ENCODE data around the gene ARHGEF38.

ARHGEF38 gene

GRCh38 chr4:105543346-105543745, 9.1 kb upstream of the ARHGEF38 start:
- Histone ChIP-seq H3K36me3 (ENCODE audit: control insufficient read depth in 2 of 2, insufficient read depth in 1 of 2, low read length in 2 of 2) (no peaks in the 10 kb centered on the region), H3K4me1 (ENCODE audit: control insufficient read depth, insufficient read depth, low read length) (peaks cover 2% of the 10 kb centered on the region; the same call in 1 of the 2 replicates), H3K4me3 (ENCODE audit: low read depth, low read length) (no peak overlapping the region), H3K9me3 (ENCODE audit: control insufficient read depth, insufficient read depth, low read depth, low read length) (no peaks in the 10 kb centered on the region), H3K27ac (ENCODE audit: extremely low read depth, low read depth, low read length) (no peak overlapping the region)
- ChIA-PET CTCF (no interaction called here), POLR2A (no interaction called here)
- TF ChIP-seq ZNF626 (tag by site-specific recombination; IDR thresholded peaks at IDR 0.05), result no peak

- H3K9me3 ChIP-seq (ENCODE audit: control insufficient read depth, insufficient read depth, low read depth, low read length), result no peaks in the 10 kb centered on the region
- no peak overlapping the region for H3K27ac ChIP-seq (ENCODE audit: extremely low read depth, low read depth, low read length)
- no peak for TF ChIP-seq ZBTB17 (tag by site-specific recombination; IDR thresholded peaks at IDR 0.05)
- no peak for TF ChIP-seq ZFP37 (tag by site-specific recombination; IDR thresholded peaks at IDR 0.05)
- TF ChIP-seq PATZ1 (tag by site-specific recombination; IDR thresholded peaks at IDR 0.05), result no peak
- TF ChIP-seq ZNF140 (tag by site-specific recombination; IDR thresholded peaks at IDR 0.05), result no peak
- no peak for TF ChIP-seq ZEB2 (tag by site-specific recombination; IDR thresholded peaks at IDR 0.05)
- ChIA-PET CTCF (no interaction called here), POLR2A (no interaction called here)
- no peak overlapping the region for H3K4me3 ChIP-seq (ENCODE audit: low read depth, low read length)
- H3K4me1 ChIP-seq (ENCODE audit: control insufficient read depth, insufficient read depth, low read length), result peaks cover 2% of the 10 kb centered on the region; the same call in 1 of the 2 replicates
- no peaks in the 10 kb centered on the region for H3K36me3 ChIP-seq (ENCODE audit: control insufficient read depth in 2 of 2, insufficient read depth in 1 of 2, low read length in 2 of 2)
Observed at GRCh38 chr4:105543881-105544280, 8.5 kb upstream of the ARHGEF38 start.

- Histone ChIP-seq H3K4me3 (ENCODE audit: low read depth, low read length) (no peak overlapping the region), H3K4me1 (ENCODE audit: control insufficient read depth, insufficient read depth, low read length) (peaks cover 2% of the 10 kb centered on the region; the same call in 1 of the 2 replicates), H3K36me3 (ENCODE audit: control insufficient read depth in 2 of 2, insufficient read depth in 1 of 2, low read length in 2 of 2) (no peaks in the 10 kb centered on the region), H3K27ac (ENCODE audit: extremely low read depth, low read depth, low read length) (no peak overlapping the region), H3K9me3 (ENCODE audit: control insufficient read depth, insufficient read depth, low read depth, low read length) (no peaks in the 10 kb centered on the region)
- TF ChIP-seq, protein P1, sequence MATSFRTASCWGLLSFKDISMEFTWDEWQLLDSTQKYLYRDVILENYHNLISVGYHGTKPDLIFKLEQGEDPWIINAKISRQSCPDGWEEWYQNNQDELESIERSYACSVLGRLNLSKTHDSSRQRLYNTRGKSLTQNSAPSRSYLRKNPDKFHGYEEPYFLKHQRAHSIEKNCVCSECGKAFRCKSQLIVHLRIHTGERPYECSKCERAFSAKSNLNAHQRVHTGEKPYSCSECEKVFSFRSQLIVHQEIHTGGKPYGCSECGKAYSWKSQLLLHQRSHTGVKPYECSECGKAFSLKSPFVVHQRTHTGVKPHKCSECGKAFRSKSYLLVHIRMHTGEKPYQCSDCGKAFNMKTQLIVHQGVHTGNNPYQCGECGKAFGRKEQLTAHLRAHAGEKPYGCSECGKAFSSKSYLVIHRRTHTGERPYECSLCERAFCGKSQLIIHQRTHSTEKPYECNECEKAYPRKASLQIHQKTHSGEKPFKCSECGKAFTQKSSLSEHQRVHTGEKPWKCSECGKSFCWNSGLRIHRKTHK (tag by site-specific recombination; IDR thresholded peaks at IDR 0.05), result no peak
- TF ChIP-seq, protein P2, sequence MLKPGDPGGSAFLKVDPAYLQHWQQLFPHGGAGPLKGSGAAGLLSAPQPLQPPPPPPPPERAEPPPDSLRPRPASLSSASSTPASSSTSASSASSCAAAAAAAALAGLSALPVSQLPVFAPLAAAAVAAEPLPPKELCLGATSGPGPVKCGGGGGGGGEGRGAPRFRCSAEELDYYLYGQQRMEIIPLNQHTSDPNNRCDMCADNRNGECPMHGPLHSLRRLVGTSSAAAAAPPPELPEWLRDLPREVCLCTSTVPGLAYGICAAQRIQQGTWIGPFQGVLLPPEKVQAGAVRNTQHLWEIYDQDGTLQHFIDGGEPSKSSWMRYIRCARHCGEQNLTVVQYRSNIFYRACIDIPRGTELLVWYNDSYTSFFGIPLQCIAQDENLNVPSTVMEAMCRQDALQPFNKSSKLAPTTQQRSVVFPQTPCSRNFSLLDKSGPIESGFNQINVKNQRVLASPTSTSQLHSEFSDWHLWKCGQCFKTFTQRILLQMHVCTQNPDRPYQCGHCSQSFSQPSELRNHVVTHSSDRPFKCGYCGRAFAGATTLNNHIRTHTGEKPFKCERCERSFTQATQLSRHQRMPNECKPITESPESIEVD (tag by site-specific recombination; IDR thresholded peaks at IDR 0.05), result 0 out of 2 replicates have a peak, but pooled peaks have one; percentile 26
- ChIA-PET CTCF (interaction anchor here (0.6 kb wide), 2 partner anchors 24 to 123 kb away, joined by 3 read pairs; no protein-coding TSS in a partner anchor), POLR2A (no interaction called here)
Observed at GRCh38 chr4:105544520-105545286, 7.7 kb upstream of the ARHGEF38 start.

DNA sequence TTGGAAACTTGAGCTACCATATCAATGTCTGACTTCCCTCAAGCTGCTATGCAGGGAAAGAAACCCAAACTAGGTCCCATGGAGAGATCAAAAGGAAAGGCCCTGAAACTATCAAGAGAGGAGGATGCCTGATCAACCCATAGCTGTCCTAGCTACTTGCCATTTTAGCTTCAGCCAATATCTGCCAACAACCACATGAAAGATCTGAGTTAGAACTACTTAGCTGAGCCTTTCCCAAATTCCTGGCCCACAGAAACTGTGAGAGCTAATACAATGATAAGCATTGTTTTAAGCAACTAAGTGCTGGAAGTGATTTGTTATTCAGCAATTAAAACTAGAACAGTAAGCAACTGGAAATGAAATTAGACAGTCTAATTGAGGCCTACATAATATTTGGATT, 6.3 kb upstream of the ARHGEF38 start:
- H3K27ac ChIP-seq (ENCODE audit: extremely low read depth, low read depth, low read length), result no peak overlapping the region
- H3K4me3 ChIP-seq (ENCODE audit: low read depth, low read length), result no peak overlapping the region
- no peaks in the 10 kb centered on the region for H3K36me3 ChIP-seq (ENCODE audit: control insufficient read depth in 2 of 2, insufficient read depth in 1 of 2, low read length in 2 of 2)
- no peaks in the 10 kb centered on the region for H3K9me3 ChIP-seq (ENCODE audit: control insufficient read depth, insufficient read depth, low read depth, low read length)
- peaks cover 2% of the 10 kb centered on the region; the same call in 1 of the 2 replicates for H3K4me1 ChIP-seq (ENCODE audit: control insufficient read depth, insufficient read depth, low read length)
- ChIA-PET POLR2A (no interaction called here), CTCF (interaction anchor here (0.7 kb wide), 1 partner anchor 1612 kb away, joined by 3 read pairs; no protein-coding TSS in a partner anchor)
- TF ChIP-seq ZNF791 (tag by site-specific recombination; IDR thresholded peaks at IDR 0.05), result no peak
- no peak for TF ChIP-seq ZNF398 (tag by site-specific recombination; IDR thresholded peaks at IDR 0.05)
- no peak for TF ChIP-seq ZNF548 (tag by site-specific recombination; IDR thresholded peaks at IDR 0.05)
- no peak for TF ChIP-seq ZNF837 (tag by site-specific recombination; IDR thresholded peaks at IDR 0.05)
- no peak for TF ChIP-seq PRDM10 (tag by site-specific recombination; IDR thresholded peaks at IDR 0.05)
- TF ChIP-seq WT1 (tag by site-specific recombination; IDR thresholded peaks at IDR 0.05), result no peak
- no peak for TF ChIP-seq ZNF664 (tag by site-specific recombination; IDR thresholded peaks at IDR 0.05)
- no peak for TF ChIP-seq ZNF571 (tag by site-specific recombination; IDR thresholded peaks at IDR 0.05)

All from HEK293 (cell line).